ENCODE data around the gene JUN. TPM values are rescaled to one million over a fixed set of nuclear protein-coding genes. Genes with fewer than 3 reads are reported as not detected.

Gene JUN
- total and polyA plus RNA-seq, 2 of the 13 experiments (the other 11 are each of a cell fraction or from before 2014, with no cell fraction given) = 18.2 to 22.3 TPM

DNA sequence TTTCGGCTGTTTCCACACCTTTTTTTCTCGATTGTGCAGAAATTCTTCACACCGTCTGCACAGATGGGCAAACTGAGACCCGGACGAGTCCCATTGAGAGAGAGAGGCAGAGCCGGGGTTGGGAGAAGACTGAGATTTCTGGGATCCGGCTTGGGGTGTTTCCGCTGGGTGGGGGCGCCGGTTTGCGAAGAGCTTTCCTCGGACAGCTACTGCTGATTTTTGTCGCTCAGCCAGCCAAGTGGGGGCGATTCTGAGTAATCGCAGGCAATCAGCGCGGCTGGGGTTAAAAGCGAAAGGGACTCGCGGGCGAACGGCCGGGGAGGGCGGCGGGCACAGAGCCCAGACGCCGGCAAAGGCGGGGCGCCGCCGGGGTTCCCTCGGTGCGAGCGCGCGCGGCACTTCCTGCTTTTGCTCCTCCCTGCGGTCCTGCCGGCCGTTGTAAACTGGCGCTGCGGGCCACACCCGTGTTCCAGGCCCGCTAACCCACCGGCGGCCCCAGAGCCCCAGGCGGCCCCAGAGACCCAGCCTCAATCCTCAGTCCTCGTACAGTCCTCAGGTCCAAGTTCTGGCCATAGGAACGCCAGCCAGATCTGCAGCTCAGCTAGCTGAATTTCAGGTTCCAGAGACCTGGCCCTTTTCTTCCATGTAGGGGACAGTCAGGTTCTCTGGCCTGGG lies 32.4 kb upstream of the JUN start (continued):
- TF ChIP-seq EEA1 (CRISPR knock-in tag; IDR thresholded peaks at IDR 0.05; ENCODE audit: borderline replicate concordance) (no peak; the same call in 1 of the 2 replicates), NRL (CRISPR knock-in tag; IDR thresholded peaks at IDR 0.05; ENCODE audit: borderline replicate concordance) (peak; percentile 57; the same call in 1 of the 2 replicates), FOXC1 (CRISPR knock-in tag; IDR thresholded peaks at IDR 0.05; ENCODE audit: borderline replicate concordance) (no peak), MTF1 (CRISPR knock-in tag; IDR thresholded peaks at IDR 0.05) (no peak), ZNF768 (CRISPR knock-in tag; IDR thresholded peaks at IDR 0.05) (peak; percentile 57; the same call in 1 of the 2 replicates), SPEN (CRISPR knock-in tag; IDR thresholded peaks at IDR 0.05; ENCODE audit: low read depth) (peak; percentile 82), MXD4 (CRISPR knock-in tag; IDR thresholded peaks at IDR 0.05) (no peak), ZNF598 (CRISPR knock-in tag; IDR thresholded peaks at IDR 0.05; ENCODE audit: borderline replicate concordance) (peak; percentile 56; the same call in 1 of the 2 replicates), HDAC1 (CRISPR knock-in tag; IDR thresholded peaks at IDR 0.05) (peak; percentile 42; the same call in 1 of the 2 replicates), ZNF629 (CRISPR knock-in tag; conservative IDR thresholded peaks at IDR 0.05) (peak; percentile 93), ZFY (CRISPR knock-in tag; IDR thresholded peaks at IDR 0.05) (peak; percentile 73)
- TF ChIP-seq, protein P1, sequence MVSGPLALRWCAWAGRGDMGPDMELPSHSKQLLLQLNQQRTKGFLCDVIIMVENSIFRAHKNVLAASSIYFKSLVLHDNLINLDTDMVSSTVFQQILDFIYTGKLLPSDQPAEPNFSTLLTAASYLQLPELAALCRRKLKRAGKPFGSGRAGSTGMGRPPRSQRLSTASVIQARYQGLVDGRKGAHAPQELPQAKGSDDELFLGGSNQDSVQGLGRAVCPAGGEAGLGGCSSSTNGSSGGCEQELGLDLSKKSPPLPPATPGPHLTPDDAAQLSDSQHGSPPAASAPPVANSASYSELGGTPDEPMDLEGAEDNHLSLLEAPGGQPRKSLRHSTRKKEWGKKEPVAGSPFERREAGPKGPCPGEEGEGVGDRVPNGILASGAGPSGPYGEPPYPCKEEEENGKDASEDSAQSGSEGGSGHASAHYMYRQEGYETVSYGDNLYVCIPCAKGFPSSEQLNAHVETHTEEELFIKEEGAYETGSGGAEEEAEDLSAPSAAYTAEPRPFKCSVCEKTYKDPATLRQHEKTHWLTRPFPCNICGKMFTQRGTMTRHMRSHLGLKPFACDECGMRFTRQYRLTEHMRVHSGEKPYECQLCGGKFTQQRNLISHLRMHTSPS (CRISPR knock-in tag; IDR thresholded peaks at IDR 0.05; ENCODE audit: low read depth) = 0 out of 2 replicates have a peak, but pooled peaks have one; percentile 34
- TF ChIP-seq, protein P2, sequence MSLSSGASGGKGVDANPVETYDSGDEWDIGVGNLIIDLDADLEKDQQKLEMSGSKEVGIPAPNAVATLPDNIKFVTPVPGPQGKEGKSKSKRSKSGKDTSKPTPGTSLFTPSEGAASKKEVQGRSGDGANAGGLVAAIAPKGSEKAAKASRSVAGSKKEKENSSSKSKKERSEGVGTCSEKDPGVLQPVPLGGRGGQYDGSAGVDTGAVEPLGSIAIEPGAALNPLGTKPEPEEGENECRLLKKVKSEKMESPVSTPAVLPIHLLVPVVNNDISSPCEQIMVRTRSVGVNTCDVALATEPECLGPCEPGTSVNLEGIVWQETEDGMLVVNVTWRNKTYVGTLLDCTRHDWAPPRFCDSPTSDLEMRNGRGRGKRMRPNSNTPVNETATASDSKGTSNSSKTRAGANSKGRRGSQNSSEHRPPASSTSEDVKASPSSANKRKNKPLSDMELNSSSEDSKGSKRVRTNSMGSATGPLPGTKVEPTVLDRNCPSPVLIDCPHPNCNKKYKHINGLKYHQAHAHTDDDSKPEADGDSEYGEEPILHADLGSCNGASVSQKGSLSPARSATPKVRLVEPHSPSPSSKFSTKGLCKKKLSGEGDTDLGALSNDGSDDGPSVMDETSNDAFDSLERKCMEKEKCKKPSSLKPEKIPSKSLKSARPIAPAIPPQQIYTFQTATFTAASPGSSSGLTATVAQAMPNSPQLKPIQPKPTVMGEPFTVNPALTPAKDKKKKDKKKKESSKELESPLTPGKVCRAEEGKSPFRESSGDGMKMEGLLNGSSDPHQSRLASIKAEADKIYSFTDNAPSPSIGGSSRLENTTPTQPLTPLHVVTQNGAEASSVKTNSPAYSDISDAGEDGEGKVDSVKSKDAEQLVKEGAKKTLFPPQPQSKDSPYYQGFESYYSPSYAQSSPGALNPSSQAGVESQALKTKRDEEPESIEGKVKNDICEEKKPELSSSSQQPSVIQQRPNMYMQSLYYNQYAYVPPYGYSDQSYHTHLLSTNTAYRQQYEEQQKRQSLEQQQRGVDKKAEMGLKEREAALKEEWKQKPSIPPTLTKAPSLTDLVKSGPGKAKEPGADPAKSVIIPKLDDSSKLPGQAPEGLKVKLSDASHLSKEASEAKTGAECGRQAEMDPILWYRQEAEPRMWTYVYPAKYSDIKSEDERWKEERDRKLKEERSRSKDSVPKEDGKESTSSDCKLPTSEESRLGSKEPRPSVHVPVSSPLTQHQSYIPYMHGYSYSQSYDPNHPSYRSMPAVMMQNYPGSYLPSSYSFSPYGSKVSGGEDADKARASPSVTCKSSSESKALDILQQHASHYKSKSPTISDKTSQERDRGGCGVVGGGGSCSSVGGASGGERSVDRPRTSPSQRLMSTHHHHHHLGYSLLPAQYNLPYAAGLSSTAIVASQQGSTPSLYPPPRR (CRISPR knock-in tag; IDR thresholded peaks at IDR 0.05; ENCODE audit: borderline replicate concordance) = peak; percentile 24; the same call in 1 of the 2 replicates
- TF ChIP-seq, protein P3, sequence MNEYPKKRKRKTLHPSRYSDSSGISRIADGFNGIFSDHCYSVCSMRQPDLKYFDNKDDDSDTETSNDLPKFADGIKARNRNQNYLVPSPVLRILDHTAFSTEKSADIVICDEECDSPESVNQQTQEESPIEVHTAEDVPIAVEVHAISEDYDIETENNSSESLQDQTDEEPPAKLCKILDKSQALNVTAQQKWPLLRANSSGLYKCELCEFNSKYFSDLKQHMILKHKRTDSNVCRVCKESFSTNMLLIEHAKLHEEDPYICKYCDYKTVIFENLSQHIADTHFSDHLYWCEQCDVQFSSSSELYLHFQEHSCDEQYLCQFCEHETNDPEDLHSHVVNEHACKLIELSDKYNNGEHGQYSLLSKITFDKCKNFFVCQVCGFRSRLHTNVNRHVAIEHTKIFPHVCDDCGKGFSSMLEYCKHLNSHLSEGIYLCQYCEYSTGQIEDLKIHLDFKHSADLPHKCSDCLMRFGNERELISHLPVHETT (CRISPR knock-in tag; conservative IDR thresholded peaks at IDR 0.05) = peak; percentile 77
- TF ChIP-seq, protein P4, sequence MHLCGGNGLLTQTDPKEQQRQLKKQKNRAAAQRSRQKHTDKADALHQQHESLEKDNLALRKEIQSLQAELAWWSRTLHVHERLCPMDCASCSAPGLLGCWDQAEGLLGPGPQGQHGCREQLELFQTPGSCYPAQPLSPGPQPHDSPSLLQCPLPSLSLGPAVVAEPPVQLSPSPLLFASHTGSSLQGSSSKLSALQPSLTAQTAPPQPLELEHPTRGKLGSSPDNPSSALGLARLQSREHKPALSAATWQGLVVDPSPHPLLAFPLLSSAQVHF (CRISPR knock-in tag; IDR thresholded peaks at IDR 0.05) = no peak
- TF ChIP-seq, protein P5, sequence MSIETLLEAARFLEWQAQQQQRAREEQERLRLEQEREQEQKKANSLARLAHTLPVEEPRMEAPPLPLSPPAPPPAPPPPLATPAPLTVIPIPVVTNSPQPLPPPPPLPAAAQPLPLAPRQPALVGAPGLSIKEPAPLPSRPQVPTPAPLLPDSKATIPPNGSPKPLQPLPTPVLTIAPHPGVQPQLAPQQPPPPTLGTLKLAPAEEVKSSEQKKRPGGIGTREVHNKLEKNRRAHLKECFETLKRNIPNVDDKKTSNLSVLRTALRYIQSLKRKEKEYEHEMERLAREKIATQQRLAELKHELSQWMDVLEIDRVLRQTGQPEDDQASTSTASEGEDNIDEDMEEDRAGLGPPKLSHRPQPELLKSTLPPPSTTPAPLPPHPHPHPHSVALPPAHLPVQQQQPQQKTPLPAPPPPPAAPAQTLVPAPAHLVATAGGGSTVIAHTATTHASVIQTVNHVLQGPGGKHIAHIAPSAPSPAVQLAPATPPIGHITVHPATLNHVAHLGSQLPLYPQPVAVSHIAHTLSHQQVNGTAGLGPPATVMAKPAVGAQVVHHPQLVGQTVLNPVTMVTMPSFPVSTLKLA (IDR thresholded peaks at IDR 0.05) = no peak
- TF ChIP-seq, protein P6, sequence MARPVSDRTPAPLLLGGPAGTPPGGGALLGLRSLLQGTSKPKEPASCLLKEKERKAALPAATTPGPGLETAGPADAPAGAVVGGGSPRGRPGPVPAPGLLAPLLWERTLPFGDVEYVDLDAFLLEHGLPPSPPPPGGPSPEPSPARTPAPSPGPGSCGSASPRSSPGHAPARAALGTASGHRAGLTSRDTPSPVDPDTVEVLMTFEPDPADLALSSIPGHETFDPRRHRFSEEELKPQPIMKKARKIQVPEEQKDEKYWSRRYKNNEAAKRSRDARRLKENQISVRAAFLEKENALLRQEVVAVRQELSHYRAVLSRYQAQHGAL (CRISPR knock-in tag; IDR thresholded peaks at IDR 0.05; ENCODE audit: not compliant biosample characterization) = no peak

Measured in HepG2 (cell line).